ENCODE data around the gene ELMOD1.

Gene ELMOD1

GRCh38 chr11:107591378-107592230 is 657 bp downstream of the ELMOD1 start:
- H3K27me3 ChIP-seq (replicated peaks; ENCODE audit: control insufficient read depth, insufficient read depth, low read length): peaks cover 34% of the 10 kb centered on the region
- no peaks in the 10 kb centered on the region for H3K36me3 ChIP-seq (ENCODE audit: control insufficient read depth, insufficient read depth, low read length, severe bottlenecking)
- peaks cover 11% of the 10 kb centered on the region for H3K4me1 ChIP-seq (ENCODE audit: control insufficient read depth, insufficient read depth, low read length)
- no peaks in the 10 kb centered on the region for H3K9me3 ChIP-seq (ENCODE audit: control insufficient read depth, low read length)
- H3K9ac ChIP-seq (ENCODE audit: low read length): peak overlapping the region; percentile 57
- peak overlapping the region; percentile 90 for H3K4me3 ChIP-seq (ENCODE audit: low read length)
- peak; percentile 34 for DNase-seq (ENCODE audit: low read depth)

DNA sequence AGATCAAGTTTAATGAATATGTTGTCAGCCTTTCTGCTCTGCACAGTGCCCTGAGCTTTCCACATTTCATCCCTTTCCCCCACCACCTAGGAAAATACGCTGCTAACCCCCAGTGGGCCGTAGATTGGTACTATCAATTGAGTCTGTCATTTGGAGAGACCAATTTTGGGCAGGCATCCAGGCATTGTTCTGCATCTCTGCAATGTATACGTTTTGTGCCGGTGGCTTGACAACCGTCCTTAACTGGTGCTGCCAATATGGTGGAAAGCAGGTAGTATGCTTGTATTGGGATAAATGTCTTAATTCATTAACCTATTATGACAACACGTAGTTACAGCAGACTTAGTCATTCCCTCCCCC is 1.3 kb downstream of the ELMOD1 start:
- no peak overlapping the region for H3K9ac ChIP-seq (ENCODE audit: low read length)
- peaks cover 11% of the 10 kb centered on the region for H3K4me1 ChIP-seq (ENCODE audit: control insufficient read depth, insufficient read depth, low read length)
- no peaks in the 10 kb centered on the region for H3K36me3 ChIP-seq (ENCODE audit: control insufficient read depth, insufficient read depth, low read length, severe bottlenecking)
- no peaks in the 10 kb centered on the region for H3K9me3 ChIP-seq (ENCODE audit: control insufficient read depth, low read length)
- DNase-seq (ENCODE audit: low read depth): no peak
- H3K27me3 ChIP-seq (replicated peaks; ENCODE audit: control insufficient read depth, insufficient read depth, low read length): peaks cover 34% of the 10 kb centered on the region
- H3K4me3 ChIP-seq (ENCODE audit: low read length): peak overlapping the region; percentile 90

DNA sequence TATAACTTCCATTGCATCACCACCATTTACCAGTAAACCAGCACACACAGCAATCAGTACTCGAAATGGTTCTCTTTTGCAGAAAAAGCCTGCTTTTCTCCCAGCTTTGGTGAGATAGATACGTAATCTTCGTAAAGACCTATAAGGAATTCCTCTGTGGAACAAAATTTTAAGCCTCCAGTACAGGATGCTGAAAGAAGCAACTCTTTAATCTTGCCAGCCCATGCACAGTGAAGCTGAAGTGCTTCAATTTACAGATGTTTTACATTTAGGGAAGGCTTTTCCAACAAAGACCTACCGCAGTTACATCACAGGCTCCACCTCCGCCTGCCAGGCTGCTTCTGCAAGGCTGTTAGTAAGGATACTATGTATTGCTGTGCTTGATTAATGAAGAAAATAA is 1.9 kb downstream of the ELMOD1 start:
- no peaks in the 10 kb centered on the region for H3K9me3 ChIP-seq (ENCODE audit: control insufficient read depth, low read length)
- no peaks in the 10 kb centered on the region for H3K36me3 ChIP-seq (ENCODE audit: control insufficient read depth, insufficient read depth, low read length, severe bottlenecking)
- H3K4me3 ChIP-seq (ENCODE audit: low read length): no peak overlapping the region
- no peak overlapping the region for H3K9ac ChIP-seq (ENCODE audit: low read length)
- H3K4me1 ChIP-seq (ENCODE audit: control insufficient read depth, insufficient read depth, low read length): peaks cover 11% of the 10 kb centered on the region
- peaks cover 34% of the 10 kb centered on the region for H3K27me3 ChIP-seq (replicated peaks; ENCODE audit: control insufficient read depth, insufficient read depth, low read length)
- peak; percentile 15 for DNase-seq (ENCODE audit: low read depth)

GRCh38 chr11:107593951-107594350 is 3.0 kb downstream of the ELMOD1 start:
- peaks cover 40% of the 10 kb centered on the region for H3K27me3 ChIP-seq (replicated peaks; ENCODE audit: control insufficient read depth, insufficient read depth, low read length)
- H3K4me3 ChIP-seq (ENCODE audit: low read length): no peak overlapping the region
- peaks cover 11% of the 10 kb centered on the region for H3K4me1 ChIP-seq (ENCODE audit: control insufficient read depth, insufficient read depth, low read length)
- no peak for DNase-seq (ENCODE audit: low read depth)
- no peaks in the 10 kb centered on the region for H3K36me3 ChIP-seq (ENCODE audit: control insufficient read depth, insufficient read depth, low read length, severe bottlenecking)
- no peak overlapping the region for H3K9ac ChIP-seq (ENCODE audit: low read length)
- no peaks in the 10 kb centered on the region for H3K9me3 ChIP-seq (ENCODE audit: control insufficient read depth, low read length)

GRCh38 chr11:107594736-107595135 is 3.8 kb downstream of the ELMOD1 start:
- H3K4me3 ChIP-seq (ENCODE audit: low read length): no peak overlapping the region
- no peak overlapping the region for H3K9ac ChIP-seq (ENCODE audit: low read length)
- no peak for DNase-seq (ENCODE audit: low read depth)
- H3K27me3 ChIP-seq (replicated peaks; ENCODE audit: control insufficient read depth, insufficient read depth, low read length): peaks cover 32% of the 10 kb centered on the region
- peaks cover 11% of the 10 kb centered on the region for H3K4me1 ChIP-seq (ENCODE audit: control insufficient read depth, insufficient read depth, low read length)
- no peaks in the 10 kb centered on the region for H3K9me3 ChIP-seq (ENCODE audit: control insufficient read depth, low read length)
- no peaks in the 10 kb centered on the region for H3K36me3 ChIP-seq (ENCODE audit: control insufficient read depth, insufficient read depth, low read length, severe bottlenecking)

DNA sequence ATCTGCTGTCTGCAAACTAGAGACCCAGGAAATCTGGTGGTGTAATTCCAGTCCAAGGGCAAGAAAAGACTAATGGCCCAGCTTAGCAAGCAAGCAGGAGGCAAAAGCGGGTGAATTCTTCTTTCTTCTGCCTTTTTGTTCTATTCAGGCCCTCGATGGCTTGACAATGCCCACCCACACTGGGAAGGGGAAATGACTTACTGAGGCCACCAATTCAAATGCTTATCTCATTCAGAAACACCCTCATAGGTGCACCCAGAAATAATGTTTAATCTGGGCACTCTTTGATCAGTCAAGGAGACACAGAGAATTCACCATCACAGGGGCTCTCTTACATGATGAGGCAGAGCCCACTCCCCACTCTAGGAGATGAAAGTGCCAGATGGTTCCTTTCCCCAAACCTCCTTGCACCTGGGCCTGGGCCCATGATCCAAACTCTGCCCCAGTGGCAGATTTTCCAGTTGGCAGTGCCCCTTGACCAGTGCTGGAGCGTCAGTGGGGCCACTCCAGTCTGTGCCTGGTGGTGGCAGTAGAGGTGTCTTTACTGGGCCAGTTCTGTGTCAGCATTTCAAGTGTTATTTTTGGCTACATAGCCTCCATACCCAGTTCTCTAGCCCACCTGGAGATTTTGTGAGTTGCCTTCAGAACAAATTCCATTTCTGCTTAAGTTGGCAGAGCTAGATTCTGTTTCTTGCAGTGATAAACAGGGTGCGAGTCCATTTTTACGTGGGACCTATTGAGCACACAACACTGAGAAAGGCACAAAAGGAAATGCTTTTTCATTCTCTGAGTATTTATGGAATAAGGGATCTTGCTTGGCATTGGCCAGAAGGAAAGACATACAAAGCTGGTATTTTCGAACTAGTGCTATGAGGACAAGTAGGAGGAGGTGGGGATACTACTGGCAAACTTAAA is 7.5 kb downstream of the ELMOD1 start:
- no peaks in the 10 kb centered on the region for H3K36me3 ChIP-seq (ENCODE audit: control insufficient read depth, insufficient read depth, low read length, severe bottlenecking)
- no peaks in the 10 kb centered on the region for H3K9me3 ChIP-seq (ENCODE audit: control insufficient read depth, low read length)
- H3K27me3 ChIP-seq (replicated peaks; ENCODE audit: control insufficient read depth, insufficient read depth, low read length): peaks cover 28% of the 10 kb centered on the region
- no peak for DNase-seq (ENCODE audit: low read depth)
- no peak overlapping the region for H3K9ac ChIP-seq (ENCODE audit: low read length)
- H3K4me1 ChIP-seq (ENCODE audit: control insufficient read depth, insufficient read depth, low read length): no peaks in the 10 kb centered on the region
- H3K4me3 ChIP-seq (ENCODE audit: low read length): no peak overlapping the region

DNA sequence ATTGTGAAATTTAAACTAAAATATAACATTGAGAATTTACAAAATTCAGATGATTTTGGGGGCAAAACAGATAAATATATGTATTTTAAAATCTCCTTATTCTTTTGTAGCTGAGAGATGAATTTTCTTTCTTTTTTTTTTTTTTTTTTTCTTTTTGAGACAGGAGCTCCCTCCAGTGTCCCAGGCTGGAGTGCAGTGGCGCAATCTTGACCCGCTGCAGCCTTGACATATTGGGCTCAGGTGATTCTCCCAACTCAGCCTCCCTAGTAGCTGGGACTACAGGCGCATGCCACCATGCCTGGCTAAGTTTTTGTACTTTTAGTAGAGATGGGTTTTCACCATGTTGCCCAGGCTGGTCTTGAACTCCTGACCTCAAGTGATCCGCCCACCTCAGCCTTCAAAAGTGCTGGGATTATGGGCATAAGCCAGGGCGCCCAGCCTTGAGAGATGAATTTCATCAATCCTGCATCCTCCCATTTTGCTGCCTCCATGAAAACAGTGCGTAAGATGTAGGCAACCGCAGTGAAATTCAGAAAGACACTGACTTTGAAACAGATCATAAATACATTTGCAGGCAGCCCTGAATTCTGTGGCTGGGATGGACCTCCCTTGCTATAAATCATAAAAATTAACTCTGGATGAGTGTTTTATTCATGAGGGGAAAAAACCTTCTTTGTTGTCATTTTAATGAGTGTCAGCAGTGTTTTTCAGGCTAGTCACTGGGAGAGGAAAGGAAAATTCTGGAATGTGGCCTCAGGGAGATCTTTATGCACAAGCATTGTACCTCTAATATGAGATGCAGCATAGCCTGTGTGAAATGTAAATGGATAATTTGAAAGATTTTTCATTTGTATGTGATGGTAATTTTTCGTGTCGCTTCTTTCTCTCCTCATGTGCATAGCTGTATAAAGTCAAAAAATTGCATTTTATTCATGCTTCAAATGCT is 14.4 kb downstream of the ELMOD1 start:
- peaks cover 9% of the 10 kb centered on the region for H3K4me1 ChIP-seq (ENCODE audit: control insufficient read depth, insufficient read depth, low read length)

DNA sequence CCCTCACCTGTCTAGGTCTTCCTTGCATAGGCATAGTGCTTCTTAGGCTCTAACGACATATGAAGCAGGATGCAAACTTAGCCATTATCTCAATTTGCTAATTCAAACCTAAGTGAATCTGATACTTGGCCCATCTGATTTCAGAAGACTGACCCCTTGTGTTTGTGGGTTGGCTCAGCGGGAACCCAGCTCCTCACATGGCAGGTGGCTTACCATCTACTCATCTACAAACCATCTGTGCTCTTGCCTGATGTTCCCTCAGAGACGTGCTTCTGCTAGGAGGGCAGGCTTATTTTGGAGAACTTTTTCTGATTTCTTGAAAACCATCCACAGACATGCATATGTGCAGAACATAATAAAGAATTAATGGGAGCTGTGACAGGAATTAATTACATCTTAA is 15.2 kb downstream of the ELMOD1 start:
- DNase-seq (ENCODE audit: low read depth): no peak
- H3K4me1 ChIP-seq (ENCODE audit: control insufficient read depth, insufficient read depth, low read length): peaks cover 9% of the 10 kb centered on the region
- H3K9ac ChIP-seq (ENCODE audit: low read length): no peak overlapping the region
- H3K36me3 ChIP-seq (ENCODE audit: control insufficient read depth, insufficient read depth, low read length, severe bottlenecking): no peaks in the 10 kb centered on the region
- no peaks in the 10 kb centered on the region for H3K9me3 ChIP-seq (ENCODE audit: control insufficient read depth, low read length)
- peaks cover 29% of the 10 kb centered on the region for H3K27me3 ChIP-seq (replicated peaks; ENCODE audit: control insufficient read depth, insufficient read depth, low read length)
- H3K4me3 ChIP-seq (ENCODE audit: low read length): no peak overlapping the region

More for the DNA sequence above, 14.4 kb downstream of the ELMOD1 start:
- Histone ChIP-seq H3K9me3 (ENCODE audit: control insufficient read depth, low read length) (no peaks in the 10 kb centered on the region), H3K36me3 (ENCODE audit: control insufficient read depth, insufficient read depth, low read length, severe bottlenecking) (no peaks in the 10 kb centered on the region), H3K9ac (ENCODE audit: low read length) (no peak overlapping the region), H3K4me3 (ENCODE audit: low read length) (no peak overlapping the region), H3K27me3 (replicated peaks; ENCODE audit: control insufficient read depth, insufficient read depth, low read length) (peaks cover 32% of the 10 kb centered on the region)
- no peak for DNase-seq (ENCODE audit: low read depth)

DNA sequence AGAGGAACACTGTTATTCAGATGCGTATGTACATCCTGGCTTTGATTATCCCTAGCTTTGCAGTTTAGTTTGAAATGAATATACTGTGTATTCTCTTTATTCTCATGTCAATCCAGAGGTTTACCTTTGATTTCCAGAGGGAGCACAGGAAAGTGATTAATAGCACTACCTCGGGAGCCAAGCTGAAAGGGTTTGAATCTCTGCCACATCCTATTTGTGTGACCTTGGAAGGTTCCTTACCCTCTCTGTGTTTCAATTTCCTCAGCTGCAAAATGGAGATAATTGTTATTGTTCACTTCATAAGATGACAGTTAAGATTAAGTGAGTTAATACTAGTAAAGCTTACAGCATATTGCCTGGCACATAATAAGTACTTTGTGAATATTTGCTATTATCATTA is 17.9 kb downstream of the ELMOD1 start:
- Histone ChIP-seq H3K27me3 (replicated peaks; ENCODE audit: control insufficient read depth, insufficient read depth, low read length) (peaks cover 22% of the 10 kb centered on the region), H3K9me3 (ENCODE audit: control insufficient read depth, low read length) (no peaks in the 10 kb centered on the region), H3K4me1 (ENCODE audit: control insufficient read depth, insufficient read depth, low read length) (peaks cover 9% of the 10 kb centered on the region), H3K4me3 (ENCODE audit: low read length) (no peak overlapping the region), H3K36me3 (ENCODE audit: control insufficient read depth, insufficient read depth, low read length, severe bottlenecking) (no peaks in the 10 kb centered on the region), H3K9ac (ENCODE audit: low read length) (no peak overlapping the region)
- DNase-seq (ENCODE audit: low read depth): no peak

DNA sequence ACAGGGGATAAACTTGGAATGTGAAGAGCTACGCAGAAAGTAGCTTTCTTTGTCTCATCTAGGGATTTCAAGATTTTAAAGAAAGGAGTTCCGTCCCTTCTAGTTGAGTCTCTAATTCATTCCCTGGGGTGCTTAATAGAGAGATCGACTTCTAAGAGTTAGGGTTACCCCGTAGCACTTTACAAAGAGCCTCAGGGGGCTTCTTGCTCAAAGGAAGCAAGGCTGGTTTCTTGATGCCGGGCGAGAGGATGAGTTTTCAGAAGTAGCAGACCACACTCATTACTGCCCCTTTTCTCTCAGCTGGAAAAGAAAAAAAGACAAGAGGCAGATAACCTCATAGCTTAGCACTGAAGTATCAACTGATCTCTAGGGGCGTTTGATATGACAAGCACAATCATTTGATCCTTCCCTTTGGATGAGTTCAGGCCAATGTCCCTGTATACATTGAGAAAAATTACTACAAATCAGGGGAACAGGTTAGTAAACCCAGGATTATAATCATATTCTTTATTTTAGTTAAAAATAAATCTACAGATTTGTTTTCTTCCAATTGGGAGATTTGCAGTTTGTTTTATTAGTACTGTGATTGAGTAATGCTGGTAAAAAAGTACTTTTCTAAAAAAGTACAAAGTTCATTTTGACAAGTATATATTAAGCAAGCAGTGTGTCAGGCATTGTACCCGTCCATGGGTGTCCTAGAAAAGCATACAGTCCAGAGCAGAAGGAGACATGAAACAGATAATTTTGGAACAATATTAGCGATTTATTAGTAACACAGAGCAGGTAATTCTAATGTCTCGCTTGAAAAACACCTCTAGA is 18.7 kb downstream of the ELMOD1 start:
- no peaks in the 10 kb centered on the region for H3K9me3 ChIP-seq (ENCODE audit: control insufficient read depth, low read length)
- H3K4me3 ChIP-seq (ENCODE audit: low read length): no peak overlapping the region
- peaks cover 9% of the 10 kb centered on the region for H3K4me1 ChIP-seq (ENCODE audit: control insufficient read depth, insufficient read depth, low read length)
- H3K9ac ChIP-seq (ENCODE audit: low read length): no peak overlapping the region
- DNase-seq (ENCODE audit: low read depth): no peak
- peaks cover 14% of the 10 kb centered on the region for H3K27me3 ChIP-seq (replicated peaks; ENCODE audit: control insufficient read depth, insufficient read depth, low read length)
- H3K36me3 ChIP-seq (ENCODE audit: control insufficient read depth, insufficient read depth, low read length, severe bottlenecking): no peaks in the 10 kb centered on the region
